ENCODE measurements around the gene QRFPR.

- no peak for TF ChIP-seq TSHZ2 (CRISPR knock-in tag; IDR thresholded peaks at IDR 0.05)
- TF ChIP-seq ESRRG (CRISPR knock-in tag; IDR thresholded peaks at IDR 0.05) = no peak
- no peak for TF ChIP-seq TOX (CRISPR knock-in tag; IDR thresholded peaks at IDR 0.05; ENCODE audit: borderline replicate concordance)
- no peak for TF ChIP-seq PATZ1 (CRISPR knock-in tag; IDR thresholded peaks at IDR 0.05; ENCODE audit: borderline replicate concordance)
- no peak for TF ChIP-seq BACH2 (CRISPR knock-in tag; IDR thresholded peaks at IDR 0.05; ENCODE audit: borderline replicate concordance)
- no peak for TF ChIP-seq CSDC2 (CRISPR knock-in tag; IDR thresholded peaks at IDR 0.05)
- TF ChIP-seq ZNF565 (CRISPR knock-in tag; conservative IDR thresholded peaks at IDR 0.05; ENCODE audit: low read depth) = no peak
- TF ChIP-seq ISL1 (CRISPR knock-in tag; IDR thresholded peaks at IDR 0.05) = no peak
- no peak for TF ChIP-seq PPARA (CRISPR knock-in tag; IDR thresholded peaks at IDR 0.05; ENCODE audit: borderline replicate concordance)
- TF ChIP-seq ARNTL (CRISPR knock-in tag; IDR thresholded peaks at IDR 0.05; ENCODE audit: borderline replicate concordance, low read depth) = no peak
- no peak for TF ChIP-seq OSR1 (CRISPR knock-in tag; IDR thresholded peaks at IDR 0.05)
- TF ChIP-seq ZFP30 (CRISPR knock-in tag; IDR thresholded peaks at IDR 0.05) = no peak
- TF ChIP-seq RARB (CRISPR knock-in tag; IDR thresholded peaks at IDR 0.05) = no peak
These were observed 41.0 kb downstream of the QRFPR start for GRCh38 chr4:121339824-121340223.

Data from SK-N-SH treated with all-trans-retinoic acid at 6 μM for 48 hours (cell line).